OCI-M2 (cell line): ENCODE data around the gene GAB2.

Source experiments
- DNase-seq: peaks from one replicate; lab custom pipeline; 2025; ENCODE audit not compliant: unreplicated experiment; lab: John Stamatoyannopoulos, UW

GAB2 gene

GRCh38 chr11:78402847-78403246 is 14.8 kb downstream of the GAB2 start:
- no peak for DNase-seq

- DNase-seq, result no peak
Observed at GRCh38 chr11:78400702-78401101, 16.9 kb downstream of the GAB2 start.

- DNase-seq, result no peak
Observed at GRCh38 chr11:78400116-78400515, 17.5 kb downstream of the GAB2 start.

- no peak for DNase-seq
Observed at GRCh38 chr11:78399136-78399535, 18.5 kb downstream of the GAB2 start.

GRCh38 chr11:78398715-78399114 is 18.9 kb downstream of the GAB2 start:
- no peak for DNase-seq

- no peak for DNase-seq
Observed at GRCh38 chr11:78397398-78397797, 20.2 kb downstream of the GAB2 start.

GRCh38 chr11:78395597-78395996 is 22.0 kb downstream of the GAB2 start:
- DNase-seq, result no peak

- no peak for DNase-seq
Observed at GRCh38 chr11:78392854-78393253, 24.8 kb downstream of the GAB2 start.

- DNase-seq, result no peak
Observed at GRCh38 chr11:78391424-78391823, 26.2 kb downstream of the GAB2 start.

- DNase-seq, result no peak
Observed at GRCh38 chr11:78390809-78391208, 26.8 kb downstream of the GAB2 start.

GRCh38 chr11:78386215-78386941 is 31.2 kb downstream of the GAB2 start:
- DNase-seq, result no peak

GRCh38 chr11:78385205-78385604 is 32.4 kb downstream of the GAB2 start:
- DNase-seq, result no peak

- no peak for DNase-seq
Observed at GRCh38 chr11:78384231-78384630, 33.4 kb downstream of the GAB2 start.

GRCh38 chr11:78381865-78382264 is 35.8 kb downstream of the GAB2 start:
- no peak for DNase-seq

- no peak for DNase-seq
Observed at GRCh38 chr11:78380615-78381051, 37.0 kb downstream of the GAB2 start.

- DNase-seq, result no peak
Observed at GRCh38 chr11:78379039-78379670, 38.5 kb downstream of the GAB2 start.

GRCh38 chr11:78377625-78378418 is 39.8 kb downstream of the GAB2 start:
- DNase-seq, result no peak

GRCh38 chr11:78376858-78377257 is 40.8 kb downstream of the GAB2 start:
- no peak for DNase-seq

GRCh38 chr11:78374917-78375316 is 42.7 kb downstream of the GAB2 start:
- no peak for DNase-seq

- DNase-seq, result no peak
Observed at GRCh38 chr11:78373689-78374088, 43.9 kb downstream of the GAB2 start.

- no peak for DNase-seq
Observed at GRCh38 chr11:78372114-78372768, 45.4 kb downstream of the GAB2 start.
